Pancreas (tissue), 10 donors: Measurements from ENCODE around the gene PCSK7. TPM values are rescaled to one million over a fixed set of nuclear protein-coding genes. Genes with fewer than 3 reads are reported as not detected.
"Not testable (repeated sequence)": the region's sequence is repeated elsewhere in the genome, so short reads cannot be mapped to it uniquely, and the experiment has no call there.

Experiments
- ATAC-seq, 4 donors: fragments of 200-7000 bp; cut with Tn5 transposase; one replicate each; pipeline versions ENCODE4 v1.8.0 to v1.9.1; 2020; ENCODE audit warnings: mild to moderate bottlenecking in 4 of 4, moderate library complexity in 4 of 4
- DNase-seq, 6 donors: peaks; one replicate each; pipeline ENCODE4 v3.0.0-alpha.2; 2020
- FAIRE-seq: peaks from 2 replicates; lab custom pipeline; 2012; peaks lifted over from hg19 to GRCh38; lab: Jason Lieb, UNC
- H3K27ac ChIP-seq, 4 donors: fragments of 200-600 bp; sonication (generic); 1 replicate in 3 of 4; 2 replicates in 1 of 4; pipeline versions ENCODE4 v1.5.0 to v1.8.0; 2020
- H3K27me3 ChIP-seq, 4 donors: fragments of 200-600 bp; one replicate each; pipeline ENCODE4 v1.8.0; 2021
- H3K36me3 ChIP-seq, 3 donors: fragments of 200-600 bp; sonication (generic) in 1 of 3; one replicate each; pipeline versions ENCODE4 v1.5.0 to v1.8.0; 2020 to 2021
- H3K4me1 ChIP-seq, 3 donors: fragments of 200-600 bp; one replicate each; pipeline ENCODE4 v1.8.0; 2021
- H3K4me3 ChIP-seq, 4 donors: fragments of 200-600 bp; sonication (generic) in 2 of 4; one replicate each; pipeline versions ENCODE4 v1.5.0 to v1.8.0; 2020 to 2021
- H3K9me3 ChIP-seq, 4 donors: fragments of 200-600 bp; one replicate each; pipeline ENCODE4 v1.8.0; 2021
- WGBS, 2 donors: extraction: QIAGEN DNeasy Blood & Tissue Kit; methylation state at CpG; one replicate each; pipeline ENCODE4 v1.1.7; 2013; 5-methylcytosine and 5-hydroxymethylcytosine counted together
- intact Hi-C, 3 donors: fragments of 100-400 bp; cut with DNase I; formaldehyde crosslinking; loops; one replicate each; pipeline versions ENCODE4 v1.11.1 to v1.14.2; 2022
- polyA plus RNA-seq, 2 donors: library from polyadenylated mRNA; stranded (reverse); fragments of 200-250 nt; gene quantifications; one replicate each; pipeline ENCODE4 v1.2.3, GENCODE V29; 2013
- total RNA-seq, 6 donors: library from RNA; stranded (reverse); fragmentation: NEBNext Ultra II Directional in 4 of 6; extraction: Animal tissue kit (Norgen Biotek cat#: 25700) in 4 of 6; gene quantifications; one replicate each; pipeline versions ENCODE4 v1.2.1 to v1.2.4, GENCODE V29; 2021 to 2023
- TF ChIP-seq, protein P1 (sequence below), 4 donors: fragments of 200-600 bp; sonication (generic) in 3 of 4; IDR thresholded peaks; one replicate each; pipeline versions ENCODE4 v1.5.0 to v1.8.0; 2021; ENCODE audit warnings: antibody characterized with exemption in 4 of 4
- donor health status: healthy with polysubstance abuse.
- donor health status: DM: no; HTN: no; CAD: no; lungs with moderate emphysema.
- donor health status: DM: no; HTN: no; CAD: no.
- donor health status: control.
- donor health status: control.
- donor health status: Bipolar disorder and iron deficiency.
- donor health status: DM: yes; HTN: yes; CAD: no.
- donor health status: DM: no; HTN: no; CAD: no.
- donor health status: DM: no; HTN: no; CAD: no.
- donor health status: DM: yes; HTN: yes; CAD: no.

PCSK7 gene
- total and polyA plus RNA-seq, 8 donors, result 20.3 to 44.2 (median 28.6) TPM

DNA sequence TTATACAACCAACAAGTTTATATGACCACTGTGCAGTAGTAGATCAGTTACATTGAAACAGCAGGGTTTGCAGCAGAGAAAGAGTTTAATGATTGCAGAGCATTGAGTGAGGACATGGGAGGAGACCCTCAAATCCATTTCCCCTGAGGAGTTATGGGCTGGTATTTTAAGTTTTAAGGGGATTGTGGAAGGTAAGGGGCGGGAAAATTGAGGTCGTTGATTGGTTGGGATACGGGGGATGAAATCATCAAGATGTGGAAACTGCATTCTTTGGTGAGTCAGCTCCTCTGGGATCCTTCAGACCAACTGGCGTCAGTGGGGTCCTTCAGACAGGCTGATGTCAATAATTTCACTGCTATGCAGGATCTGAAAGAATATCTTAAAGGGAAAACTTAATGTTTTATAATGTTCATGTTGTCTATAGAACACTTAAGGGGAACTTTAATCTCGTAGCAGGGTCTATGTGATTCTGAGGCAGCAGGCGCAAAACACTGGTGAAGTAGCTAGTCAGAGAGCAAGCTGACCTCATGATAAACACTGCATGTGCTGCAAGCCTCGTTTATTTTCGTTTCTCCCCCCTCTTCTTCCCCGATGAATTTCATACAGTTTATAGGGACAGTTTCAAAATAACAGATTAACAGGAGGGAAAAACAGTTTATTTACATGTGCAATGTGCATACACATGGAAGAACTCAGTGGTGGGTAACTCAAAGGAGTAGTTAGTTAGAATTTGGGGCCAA, 41.8 kb upstream of the PCSK7 start:
- H3K27ac ChIP-seq, result no peak overlapping the region
- H3K36me3 ChIP-seq, result no peaks in the 10 kb centered on the region
- TF ChIP-seq, protein P1, sequence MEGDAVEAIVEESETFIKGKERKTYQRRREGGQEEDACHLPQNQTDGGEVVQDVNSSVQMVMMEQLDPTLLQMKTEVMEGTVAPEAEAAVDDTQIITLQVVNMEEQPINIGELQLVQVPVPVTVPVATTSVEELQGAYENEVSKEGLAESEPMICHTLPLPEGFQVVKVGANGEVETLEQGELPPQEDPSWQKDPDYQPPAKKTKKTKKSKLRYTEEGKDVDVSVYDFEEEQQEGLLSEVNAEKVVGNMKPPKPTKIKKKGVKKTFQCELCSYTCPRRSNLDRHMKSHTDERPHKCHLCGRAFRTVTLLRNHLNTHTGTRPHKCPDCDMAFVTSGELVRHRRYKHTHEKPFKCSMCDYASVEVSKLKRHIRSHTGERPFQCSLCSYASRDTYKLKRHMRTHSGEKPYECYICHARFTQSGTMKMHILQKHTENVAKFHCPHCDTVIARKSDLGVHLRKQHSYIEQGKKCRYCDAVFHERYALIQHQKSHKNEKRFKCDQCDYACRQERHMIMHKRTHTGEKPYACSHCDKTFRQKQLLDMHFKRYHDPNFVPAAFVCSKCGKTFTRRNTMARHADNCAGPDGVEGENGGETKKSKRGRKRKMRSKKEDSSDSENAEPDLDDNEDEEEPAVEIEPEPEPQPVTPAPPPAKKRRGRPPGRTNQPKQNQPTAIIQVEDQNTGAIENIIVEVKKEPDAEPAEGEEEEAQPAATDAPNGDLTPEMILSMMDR (IDR thresholded peaks at IDR 0.05), result no peak
- no peak overlapping the region for H3K4me3 ChIP-seq
- no peaks in the 10 kb centered on the region for H3K27me3 ChIP-seq
- no peaks in the 10 kb centered on the region for H3K4me1 ChIP-seq
- DNase-seq (no peak), ATAC-seq (no peak), FAIRE-seq (no peak)
- WGBS, 2 donors, result 92 to 94% methylated on average over 9 of the region's 9 CpGs
- H3K9me3 ChIP-seq, result no peaks in the 10 kb centered on the region
- intact Hi-C loops, result no loop called here

GRCh38 chr11:117272175-117272574, 40.3 kb upstream of the PCSK7 start:
- 95 to 99% methylated on average over 5 of the region's 5 CpGs for WGBS, 2 donors
- ATAC-seq, intact Hi-C loops, FAIRE-seq, H3K27me3 ChIP-seq, DNase-seq, H3K4me3 ChIP-seq, H3K9me3 ChIP-seq, H3K4me1 ChIP-seq, H3K36me3 ChIP-seq, H3K27ac ChIP-seq: not testable (repeated sequence)

GRCh38 chr11:117271208-117271607, 39.3 kb upstream of the PCSK7 start:
- DNase-seq (no peak), FAIRE-seq (no peak), ATAC-seq (no peak)
- Histone ChIP-seq H3K27ac (no peak overlapping the region), H3K36me3 (no peaks in the 10 kb centered on the region), H3K9me3 (no peaks in the 10 kb centered on the region), H3K4me3 (no peak overlapping the region), H3K4me1 (no peaks in the 10 kb centered on the region), H3K27me3 (no peaks in the 10 kb centered on the region)
- intact Hi-C loops, result no loop called here
- 90 to 92% methylated on average over 4 of the region's 4 CpGs for WGBS, 2 donors
- TF ChIP-seq, protein P1 (IDR thresholded peaks at IDR 0.05), result no peak

- FAIRE-seq, result no peak
- intact Hi-C loops, result no loop called here
- H3K27ac ChIP-seq, result no peak overlapping the region
- WGBS, 2 donors, result 92 to 94% methylated on average over 2 of the region's 2 CpGs
- TF ChIP-seq, protein P1 (IDR thresholded peaks at IDR 0.05), result no peak
- no peak for ATAC-seq
- no peaks in the 10 kb centered on the region for H3K4me1 ChIP-seq
- H3K27me3 ChIP-seq, result no peaks in the 10 kb centered on the region
- H3K36me3 ChIP-seq, result no peaks in the 10 kb centered on the region
- no peaks in the 10 kb centered on the region for H3K9me3 ChIP-seq
- H3K4me3 ChIP-seq, result no peak overlapping the region
- no peak for DNase-seq
These were observed 38.0 kb upstream of the PCSK7 start for GRCh38 chr11:117269856-117270255.

- H3K4me1 ChIP-seq, result no peaks in the 10 kb centered on the region
- no peak overlapping the region for H3K27ac ChIP-seq
- WGBS, 2 donors, result 63 to 67% methylated on average over 2 of the region's 2 CpGs
- DNase-seq, result no peak
- no peak for ATAC-seq
- H3K4me3 ChIP-seq, result no peak overlapping the region
- H3K36me3 ChIP-seq, result peaks cover 0 to 2% (median 0%) of the 10 kb centered on the region in 3 donors
- H3K9me3 ChIP-seq, result no peaks in the 10 kb centered on the region
- no peak for FAIRE-seq
- no peaks in the 10 kb centered on the region for H3K27me3 ChIP-seq
- TF ChIP-seq, protein P1 (IDR thresholded peaks at IDR 0.05), result no peak
- intact Hi-C loops, result no loop called here
These were observed 33.9 kb upstream of the PCSK7 start for GRCh38 chr11:117265745-117266144.

DNA sequence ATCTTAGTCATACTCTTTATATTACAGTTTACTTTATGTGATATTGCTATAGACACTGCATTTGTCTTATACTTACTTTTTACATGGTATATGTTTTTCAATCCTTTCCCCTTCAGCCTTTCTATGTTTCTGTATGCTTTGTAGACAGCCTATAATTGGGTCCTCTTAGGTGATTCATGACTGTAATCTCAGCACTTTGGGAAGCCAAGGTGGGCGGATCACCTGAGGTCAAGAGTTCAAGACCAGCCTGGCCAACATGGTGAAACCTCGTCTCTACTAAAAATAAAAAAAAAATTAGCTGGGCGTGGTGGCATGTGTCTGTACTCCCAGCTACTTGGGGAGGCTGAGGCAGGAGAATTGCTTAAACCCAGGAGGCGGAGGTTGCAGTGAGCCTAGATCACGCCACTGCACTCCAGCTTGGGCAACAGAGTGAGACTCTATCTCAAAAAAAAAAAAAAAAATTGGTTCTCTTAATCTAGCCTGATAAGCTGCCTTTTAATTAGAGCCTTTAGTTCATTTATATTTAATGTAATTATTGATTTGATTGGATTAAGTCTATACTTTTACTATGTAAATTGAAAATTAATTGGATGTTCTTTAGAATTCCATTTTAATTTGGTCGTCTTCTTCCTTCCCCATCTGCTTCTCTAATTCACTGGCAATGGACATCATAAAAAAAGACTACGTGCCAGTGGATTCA, 32.9 kb upstream of the PCSK7 start:
- H3K4me1 ChIP-seq, H3K4me3 ChIP-seq, H3K27me3 ChIP-seq, FAIRE-seq, ATAC-seq, DNase-seq, H3K9me3 ChIP-seq, H3K36me3 ChIP-seq, intact Hi-C loops, H3K27ac ChIP-seq: not testable (repeated sequence)
- 96 to 97% methylated on average over 7 of the region's 7 CpGs for WGBS, 2 donors
